Measurements from ENCODE around the gene OR52D1. TPM values are rescaled to one million over a fixed set of nuclear protein-coding genes. Genes with fewer than 3 reads are reported as not detected.

Gene OR52D1
- polyA plus RNA-seq, 1 donor (not counting 4 experiments of a cell fraction or from before 2014, with no cell fraction given): not detected

DNA sequence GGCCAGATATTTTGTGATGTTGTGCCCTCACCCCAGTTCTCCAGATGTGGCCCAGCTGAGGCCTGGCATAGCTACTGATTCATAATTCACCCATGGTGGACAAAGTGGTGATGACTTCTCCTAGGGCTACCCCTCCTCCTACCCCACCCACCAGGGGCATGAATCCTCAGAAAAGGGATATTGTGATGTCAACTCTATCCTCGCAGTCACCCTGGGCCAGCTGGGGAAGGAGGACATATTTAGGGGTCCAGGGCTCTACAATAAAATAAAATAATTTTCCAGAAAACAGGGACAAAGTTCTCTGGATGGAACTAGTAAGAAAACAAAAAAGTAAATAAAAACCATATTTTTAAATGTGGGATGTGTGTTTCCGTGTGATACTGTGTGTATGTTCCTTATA, 28.1 kb downstream of the OR52D1 start, which contains the start of gene UBQLNL:
UBQLNL (minus strand) TSS at position 101 of the 400 bp plus-strand sequence. CDS start 258 bp downstream, outside the sequence.
- H3K9me1 ChIP-seq (ENCODE audit: control insufficient read depth, extremely low read depth, insufficient read depth, low read length): no peaks in the 10 kb centered on the region
- dilution Hi-C loops (cut with MboI; ENCODE audit: extremely low pct_ligation_motif_present, low sequenced_read_pairs): no loop called here
- H3K36me3 ChIP-seq (ENCODE audit: control insufficient read depth in 2 of 2, extremely low read depth in 1 of 2, insufficient read depth in 2 of 2, low read length in 2 of 2): no peaks in the 10 kb centered on the region
- H3K27ac ChIP-seq (ENCODE audit: control insufficient read depth, insufficient read depth, low read length): no peak within 1 kb of the TSS
- DNase-seq (ENCODE audit: low read depth, low spot score): no peak
- no peaks in the 10 kb centered on the region for H3K27me3 ChIP-seq (ENCODE audit: control insufficient read depth, extremely low read depth, insufficient read depth, low read length)
- no peaks in the 10 kb centered on the region for H4K20me1 ChIP-seq (ENCODE audit: control insufficient read depth, extremely low read depth, insufficient read depth, low read length)
- no peak for FAIRE-seq
- no peaks in the 10 kb centered on the region for H3K79me2 ChIP-seq (ENCODE audit: control insufficient read depth, insufficient read depth, low read length)
- no peak within 1 kb of the TSS for H2AFZ ChIP-seq (ENCODE audit: control insufficient read depth, low read length)
- no peak for TF ChIP-seq EZH2 (IDR thresholded peaks at IDR 0.05; ENCODE audit: low read length)
- TF ChIP-seq, protein P1, sequence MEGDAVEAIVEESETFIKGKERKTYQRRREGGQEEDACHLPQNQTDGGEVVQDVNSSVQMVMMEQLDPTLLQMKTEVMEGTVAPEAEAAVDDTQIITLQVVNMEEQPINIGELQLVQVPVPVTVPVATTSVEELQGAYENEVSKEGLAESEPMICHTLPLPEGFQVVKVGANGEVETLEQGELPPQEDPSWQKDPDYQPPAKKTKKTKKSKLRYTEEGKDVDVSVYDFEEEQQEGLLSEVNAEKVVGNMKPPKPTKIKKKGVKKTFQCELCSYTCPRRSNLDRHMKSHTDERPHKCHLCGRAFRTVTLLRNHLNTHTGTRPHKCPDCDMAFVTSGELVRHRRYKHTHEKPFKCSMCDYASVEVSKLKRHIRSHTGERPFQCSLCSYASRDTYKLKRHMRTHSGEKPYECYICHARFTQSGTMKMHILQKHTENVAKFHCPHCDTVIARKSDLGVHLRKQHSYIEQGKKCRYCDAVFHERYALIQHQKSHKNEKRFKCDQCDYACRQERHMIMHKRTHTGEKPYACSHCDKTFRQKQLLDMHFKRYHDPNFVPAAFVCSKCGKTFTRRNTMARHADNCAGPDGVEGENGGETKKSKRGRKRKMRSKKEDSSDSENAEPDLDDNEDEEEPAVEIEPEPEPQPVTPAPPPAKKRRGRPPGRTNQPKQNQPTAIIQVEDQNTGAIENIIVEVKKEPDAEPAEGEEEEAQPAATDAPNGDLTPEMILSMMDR (optimal IDR thresholded peaks at IDR 0.05 in 1 of 3, IDR thresholded peaks at IDR 0.05 in 1 of 3, conservative IDR thresholded peaks at IDR 0.05 in 1 of 3; ENCODE audit: extremely low read depth in 1 of 3, insufficient read depth in 2 of 3, low read length in 3 of 3): no peak
- H3K9me3 ChIP-seq (ENCODE audit: control insufficient read depth, low read depth, low read length): no peaks in the 10 kb centered on the region
- no peak within 1 kb of the TSS for H3K4me3 ChIP-seq (ENCODE audit: control insufficient read depth in 2 of 3, extremely low read depth in 1 of 3, insufficient read depth in 2 of 3, low read depth in 1 of 3, low read length in 3 of 3)
- no peak within 1 kb of the TSS for H3K4me2 ChIP-seq (ENCODE audit: control insufficient read depth, extremely low read depth, insufficient read depth, low read depth, low read length)
- H3K9ac ChIP-seq (ENCODE audit: control insufficient read depth, extremely low read depth, insufficient read depth, low read length): no peak within 1 kb of the TSS
- no peaks in the 10 kb centered on the region for H3K4me1 ChIP-seq (ENCODE audit: control insufficient read depth, extremely low read depth, insufficient read depth, low read length)

- no peaks in the 10 kb centered on the region for H3K79me2 ChIP-seq (ENCODE audit: control insufficient read depth, insufficient read depth, low read length)
- no peaks in the 10 kb centered on the region for H3K36me3 ChIP-seq (ENCODE audit: control insufficient read depth in 2 of 2, extremely low read depth in 1 of 2, insufficient read depth in 2 of 2, low read length in 2 of 2)
- no peaks in the 10 kb centered on the region for H3K9me1 ChIP-seq (ENCODE audit: control insufficient read depth, extremely low read depth, insufficient read depth, low read length)
- TF ChIP-seq, protein P1 (optimal IDR thresholded peaks at IDR 0.05 in 1 of 3, IDR thresholded peaks at IDR 0.05 in 1 of 3, conservative IDR thresholded peaks at IDR 0.05 in 1 of 3; ENCODE audit: extremely low read depth in 1 of 3, insufficient read depth in 2 of 3, low read length in 3 of 3): no peak
- TF ChIP-seq EZH2 (IDR thresholded peaks at IDR 0.05; ENCODE audit: low read length): no peak
- no peaks in the 10 kb centered on the region for H3K4me1 ChIP-seq (ENCODE audit: control insufficient read depth, extremely low read depth, insufficient read depth, low read length)
- H3K27ac ChIP-seq (ENCODE audit: control insufficient read depth, insufficient read depth, low read length): no peak overlapping the region
- H3K4me3 ChIP-seq (ENCODE audit: control insufficient read depth in 2 of 3, extremely low read depth in 1 of 3, insufficient read depth in 2 of 3, low read depth in 1 of 3, low read length in 3 of 3): no peak overlapping the region
- DNase-seq (ENCODE audit: low read depth, low spot score): no peak
- no peaks in the 10 kb centered on the region for H3K9me3 ChIP-seq (ENCODE audit: control insufficient read depth, low read depth, low read length)
- no peak for FAIRE-seq
- H2AFZ ChIP-seq (ENCODE audit: control insufficient read depth, low read length): no peak overlapping the region
- dilution Hi-C loops (cut with MboI; ENCODE audit: extremely low pct_ligation_motif_present, low sequenced_read_pairs): no loop called here
- no peak overlapping the region for H3K9ac ChIP-seq (ENCODE audit: control insufficient read depth, extremely low read depth, insufficient read depth, low read length)
- H4K20me1 ChIP-seq (ENCODE audit: control insufficient read depth, extremely low read depth, insufficient read depth, low read length): no peaks in the 10 kb centered on the region
- H3K4me2 ChIP-seq (ENCODE audit: control insufficient read depth, extremely low read depth, insufficient read depth, low read depth, low read length): no peak overlapping the region
- H3K27me3 ChIP-seq (ENCODE audit: control insufficient read depth, extremely low read depth, insufficient read depth, low read length): no peaks in the 10 kb centered on the region
These were observed 33.1 kb downstream of the OR52D1 start for GRCh38 chr11:5521540-5521939.
